Sigmoid colon (tissue), 7 donors: ENCODE results near the gene NCK1. TPM values are rescaled to one million over a fixed set of nuclear protein-coding genes. Genes with fewer than 3 reads are reported as not detected.

ENCODE experiments used
- DNase-seq: peaks from one replicate; pipeline ENCODE4 v3.0.0-alpha.2; 2019
- H3K27ac ChIP-seq, 4 donors: fragments of 200-600 bp; sonication (generic); one replicate each; pipeline ENCODE4 v1.5.1; 2016 to 2019; ENCODE audit warnings: mild to moderate bottlenecking in 1 of 4
- H3K27me3 ChIP-seq, 3 donors: fragments of 200-600 bp; sonication (generic); one replicate each; pipeline ENCODE4 v1.5.1; 2019; ENCODE audit warnings: mild to moderate bottlenecking in 1 of 3
- H3K36me3 ChIP-seq, 4 donors: fragments of 200-600 bp; sonication (generic); one replicate each; pipeline ENCODE4 v1.5.1; 2016 to 2019
- H3K4me1 ChIP-seq, 4 donors: fragments of 200-600 bp; sonication (generic); one replicate each; pipeline ENCODE4 v1.5.1; 2017 to 2019
- H3K4me3 ChIP-seq, 4 donors: fragments of 200-600 bp; sonication (generic); one replicate each; pipeline ENCODE4 v1.5.1; 2017 to 2019; ENCODE audit warnings: mild to moderate bottlenecking in 2 of 4, moderate library complexity in 1 of 4
- H3K9me3 ChIP-seq, 4 donors: fragments of 200-600 bp in 3 of 4; sonication (generic) in 3 of 4; one replicate each; pipeline versions ENCODE4 v1.5.1 to v1.6.1; 2013 to 2019
- CTCF ChIP-seq, 4 experiments: fragments of 450-650 bp in 3 of 4; fragments of 200-600 bp in 1 of 4; IDR thresholded peaks; one replicate each; pipeline ENCODE4 v1.5.1; 2016 to 2019; ENCODE audit warnings: antibody characterized with exemption in 4 of 4, mild to moderate bottlenecking in 3 of 4, moderate library complexity in 2 of 4
- EP300 ChIP-seq, 4 donors: sonication (generic); formaldehyde crosslinking; IDR thresholded peaks; one replicate each; pipeline ENCODE4 v1.6.1; 2017; ENCODE audit warnings: antibody characterized with exemption in 4 of 4
- POLR2A ChIP-seq, 2 donors: fragments of 450-650 bp; IDR thresholded peaks; one replicate each; pipeline ENCODE4 v1.6.1; 2016; ENCODE audit warnings: antibody characterized with exemption in 2 of 2, mild to moderate bottlenecking in 2 of 2, moderate library complexity in 2 of 2
- POLR2AphosphoS5 ChIP-seq, 4 donors: sonication (generic); formaldehyde crosslinking; IDR thresholded peaks; one replicate each; pipeline ENCODE4 v1.6.1; 2017; ENCODE audit warnings: antibody characterized with exemption in 4 of 4
- WGBS, 2 donors: extraction: QIAGEN DNeasy Blood & Tissue Kit; methylation state at CpG; one replicate each; pipeline ENCODE4 v1.1.7; 2013; 5-methylcytosine and 5-hydroxymethylcytosine counted together
- intact Hi-C: fragments of 100-400 bp; cut with DNase I; formaldehyde crosslinking; loops from one replicate; pipeline ENCODE4 v1.15.1; 2023
- polyA plus RNA-seq, 3 donors: library from polyadenylated mRNA; stranded (reverse); fragments of 200-250 nt; gene quantifications; one replicate each; pipeline ENCODE4 v1.2.3, GENCODE V29; 2013
- total RNA-seq, 4 donors: library from RNA; depleted of rRNA; stranded (reverse); fragments of >200 nt; gene quantifications; one replicate each; pipeline ENCODE4 v1.1.0, GENCODE V29; 2016
- donor health status: healthy with polysubstance abuse.
- donor health status: Bipolar disorder and iron deficiency.
- donor health status: healthy.

The NCK1 gene
- total and polyA plus RNA-seq, 7 donors, result 25.5 to 55.1 (median 37.2) TPM

- H3K27ac ChIP-seq, result peak overlapping the region; percentile 31 to 72 (median 50)
- no peak for TF ChIP-seq POLR2AphosphoS5 (IDR thresholded peaks at IDR 0.05)
- TF ChIP-seq EP300 (IDR thresholded peaks at IDR 0.05), result no peak
- TF ChIP-seq POLR2A (IDR thresholded peaks at IDR 0.05), result no peak
- TF ChIP-seq CTCF (IDR thresholded peaks at IDR 0.05), result no peak
- no peaks in the 10 kb centered on the region for H3K36me3 ChIP-seq
- no peak overlapping the region for H3K4me3 ChIP-seq
- intact Hi-C loops, result no loop called here
- no peak for DNase-seq
- H3K27me3 ChIP-seq, result no peaks in the 10 kb centered on the region
- peaks cover 0 to 43% (median 34%) of the 10 kb centered on the region in 4 donors for H3K4me1 ChIP-seq
- H3K9me3 ChIP-seq, result no peaks in the 10 kb centered on the region
- WGBS, 2 donors, result 45 to 47% methylated on average over 3 of the region's 3 CpGs
These were observed 26.0 kb upstream of the NCK1 start for GRCh38 chr3:136835813-136836510.

- Histone ChIP-seq H3K4me1 (peaks cover 0 to 43% (median 34%) of the 10 kb centered on the region in 4 donors), H3K4me3 (no peak overlapping the region), H3K36me3 (no peaks in the 10 kb centered on the region), H3K27me3 (no peaks in the 10 kb centered on the region), H3K9me3 (no peaks in the 10 kb centered on the region), H3K27ac (peak overlapping the region; percentile 31 to 72 (median 50))
- intact Hi-C loops, result no loop called here
- DNase-seq, result no peak
- TF ChIP-seq EP300 (IDR thresholded peaks at IDR 0.05) (no peak), POLR2AphosphoS5 (IDR thresholded peaks at IDR 0.05) (no peak), CTCF (IDR thresholded peaks at IDR 0.05) (no peak)
These were observed 25.4 kb upstream of the NCK1 start for GRCh38 chr3:136836511-136837156.

GRCh38 chr3:136838641-136839555 is 23.1 kb upstream of the NCK1 start:
- Histone ChIP-seq H3K36me3 (no peaks in the 10 kb centered on the region), H3K9me3 (no peaks in the 10 kb centered on the region), H3K4me3 (no peak overlapping the region), H3K4me1 (peaks cover 0 to 43% (median 34%) of the 10 kb centered on the region in 4 donors), H3K27me3 (no peaks in the 10 kb centered on the region), H3K27ac (peak overlapping the region; percentile 2 to 55 (median 34))
- TF ChIP-seq CTCF (IDR thresholded peaks at IDR 0.05), result no peak
- TF ChIP-seq EP300 (IDR thresholded peaks at IDR 0.05), result no peak
- TF ChIP-seq POLR2A (IDR thresholded peaks at IDR 0.05), result no peak
- peak in 2 of 4 donors; percentile 30 to 38 for TF ChIP-seq POLR2AphosphoS5 (IDR thresholded peaks at IDR 0.05)
- no peak for DNase-seq
- intact Hi-C loops, result no loop called here
- 35 to 85% methylated on average over 1 of the region's 1 CpG for WGBS, 2 donors

- TF ChIP-seq EP300 (IDR thresholded peaks at IDR 0.05) (no peak), POLR2AphosphoS5 (IDR thresholded peaks at IDR 0.05) (no peak), CTCF (IDR thresholded peaks at IDR 0.05) (no peak), POLR2A (IDR thresholded peaks at IDR 0.05) (no peak)
- H3K27ac ChIP-seq, result peak overlapping the region; percentile 2 to 55 (median 34)
These were observed 22.5 kb upstream of the NCK1 start for GRCh38 chr3:136839556-136839931.

More at GRCh38 chr3:136839556-136839931, 22.5 kb upstream of the NCK1 start:
- no peak overlapping the region for H3K4me3 ChIP-seq
- intact Hi-C loops, result no loop called here
- no peak for DNase-seq
- H3K36me3 ChIP-seq, result no peaks in the 10 kb centered on the region
- H3K9me3 ChIP-seq, result no peaks in the 10 kb centered on the region
- peaks cover 0 to 43% (median 34%) of the 10 kb centered on the region in 4 donors for H3K4me1 ChIP-seq
- no peaks in the 10 kb centered on the region for H3K27me3 ChIP-seq
